Muscle of leg (tissue), 11 donors: ENCODE measurements around the gene KCNG1. TPM values are rescaled to one million over a fixed set of nuclear protein-coding genes. Genes with fewer than 3 reads are reported as not detected.
"Not testable (repeated sequence)": the region's sequence is repeated elsewhere in the genome, so short reads cannot be mapped to it uniquely, and the experiment has no call there.

Experiments used
- DNase-seq: peaks from one replicate; pipeline ENCODE4 v3.0.0; 2013
- H3K27ac ChIP-seq: one replicate; pipeline ENCODE4 v1.5.1; 2013; ENCODE audit warnings: mild to moderate bottlenecking, low read length, control low read depth
- H3K27me3 ChIP-seq: one replicate; pipeline ENCODE4 v1.6.1; 2013; ENCODE audit warnings: low read length; ENCODE audit not compliant: control insufficient read depth, insufficient read depth
- H3K36me3 ChIP-seq: one replicate; pipeline ENCODE4 v1.6.1; 2013; ENCODE audit warnings: low read length; ENCODE audit not compliant: control insufficient read depth, insufficient read depth
- H3K4me1 ChIP-seq: one replicate; pipeline ENCODE4 v1.6.1; 2013; ENCODE audit warnings: low read length; ENCODE audit not compliant: control insufficient read depth, insufficient read depth
- H3K4me3 ChIP-seq: one replicate; pipeline ENCODE4 v1.5.1; 2013; ENCODE audit warnings: low read length, control low read depth
- H3K9me3 ChIP-seq: replicated peaks from 2 replicates; pipeline ENCODE4 v1.6.1; 2013; ENCODE audit warnings: low read depth, low read length; ENCODE audit not compliant: control insufficient read depth
- WGBS: methylation state at CpG from one replicate; pipeline ENCODE4 v1.1.5; 2013; ENCODE audit warnings: missing lambda C conversion rate; ENCODE audit not compliant: insufficient coverage; 5-methylcytosine and 5-hydroxymethylcytosine counted together
- polyA plus RNA-seq, 8 donors: library from polyadenylated mRNA; unstranded; fragments of 120-200 nt; gene quantifications; one replicate each; pipeline versions ENCODE4 v1.2.1 to v1.2.3, GENCODE V29; 2013; ENCODE audit warnings: inconsistent platforms in 1 of 8, low replicate concordance in 1 of 8; ENCODE audit not compliant: insufficient read length in 8 of 8, insufficient read depth in 1 of 8
- total RNA-seq: library from RNA; stranded (reverse); fragments of 120-200 nt; gene quantifications from one replicate; pipeline ENCODE4 v1.2.4, GENCODE V29; 2013

The KCNG1 gene
- total and polyA plus RNA-seq, 9 donors, result 0.27 to 2.2 (median 0.54) TPM

GRCh38 chr20:50987493-50988210 lies 35.3 kb downstream of the KCNG1 start:
- no peak overlapping the region for H3K27ac ChIP-seq
- no peaks in the 10 kb centered on the region for H3K9me3 ChIP-seq
- 14% methylated on average over 8 of the region's 13 CpGs for WGBS
- H3K36me3 ChIP-seq, result no peaks in the 10 kb centered on the region
- H3K27me3 ChIP-seq, result peaks cover 2% of the 10 kb centered on the region
- H3K4me3 ChIP-seq, result no peak overlapping the region
- DNase-seq, result peak; percentile 92
- no peaks in the 10 kb centered on the region for H3K4me1 ChIP-seq

DNA sequence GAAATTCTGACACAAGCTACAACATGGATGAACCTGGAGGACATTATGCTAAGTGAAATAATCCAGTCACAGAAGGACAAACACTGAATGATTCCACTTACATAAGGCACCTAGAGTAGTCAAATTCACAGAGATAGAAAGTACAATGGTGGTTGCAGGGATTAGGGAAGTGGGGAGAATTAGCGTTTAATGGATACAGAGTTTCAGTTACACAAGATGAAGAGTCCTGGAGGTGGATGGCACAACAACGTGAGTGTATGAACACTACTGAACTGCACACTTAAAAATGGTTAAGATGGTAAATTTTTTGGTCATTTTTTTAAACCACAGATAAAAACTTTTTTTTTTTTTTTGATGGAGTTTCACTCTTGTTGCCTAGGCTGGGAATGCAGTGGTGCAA lies 39.6 kb downstream of the KCNG1 start:
- H3K36me3 ChIP-seq, result no peaks in the 10 kb centered on the region
- H3K27ac ChIP-seq, result no peak overlapping the region
- H3K9me3 ChIP-seq, result no peaks in the 10 kb centered on the region
- no peak overlapping the region for H3K4me3 ChIP-seq
- peaks cover 4% of the 10 kb centered on the region for H3K27me3 ChIP-seq
- 80% methylated on average over 2 of the region's 2 CpGs for WGBS
- H3K4me1 ChIP-seq, result peaks cover 4% of the 10 kb centered on the region
- DNase-seq, result no peak

DNA sequence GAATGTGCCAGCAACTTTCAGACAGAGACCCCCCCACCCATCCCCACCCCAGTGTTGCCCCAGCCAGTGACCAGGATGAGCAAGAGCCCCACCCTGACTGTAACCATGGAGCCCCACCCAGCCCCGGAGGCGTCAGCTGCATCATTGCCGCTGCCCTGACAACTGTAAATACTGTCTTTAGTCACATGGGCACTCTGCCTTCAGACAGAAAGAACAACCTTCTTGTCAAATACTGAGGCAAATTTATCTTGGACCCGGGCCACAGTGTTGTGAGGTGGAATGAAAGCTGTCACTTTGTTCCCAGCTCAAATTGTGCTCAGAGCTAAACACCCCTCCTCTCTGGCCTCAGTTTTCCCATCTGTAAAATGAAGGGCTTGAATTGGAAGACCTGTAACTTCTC lies 40.5 kb downstream of the KCNG1 start:
- Histone ChIP-seq H3K27ac (no peak overlapping the region), H3K27me3 (peaks cover 11% of the 10 kb centered on the region), H3K36me3 (no peaks in the 10 kb centered on the region), H3K9me3 (no peaks in the 10 kb centered on the region), H3K4me3 (no peak overlapping the region), H3K4me1 (peaks cover 4% of the 10 kb centered on the region)
- no CpG with 5 or more reads among the region's 4 CpGs for WGBS
- DNase-seq, result peak; percentile 51

- Histone ChIP-seq H3K4me3 (no peak overlapping the region), H3K9me3 (no peaks in the 10 kb centered on the region), H3K4me1 (peaks cover 4% of the 10 kb centered on the region), H3K36me3 (no peaks in the 10 kb centered on the region), H3K27ac (no peak overlapping the region), H3K27me3 (peaks cover 16% of the 10 kb centered on the region)
- 100% methylated on average over 1 of the region's 3 CpGs for WGBS
- no peak for DNase-seq
Measured at GRCh38 chr20:50981714-50982048, 41.2 kb downstream of the KCNG1 start.

GRCh38 chr20:50980851-50981713 lies 41.8 kb downstream of the KCNG1 start:
- DNase-seq, result peak; percentile 63
- Histone ChIP-seq H3K4me3 (no peak overlapping the region), H3K4me1 (peaks cover 4% of the 10 kb centered on the region), H3K9me3 (no peaks in the 10 kb centered on the region), H3K36me3 (no peaks in the 10 kb centered on the region), H3K27me3 (peaks cover 16% of the 10 kb centered on the region), H3K27ac (no peak overlapping the region)
- WGBS, result 46% methylated on average over 21 of the region's 26 CpGs

GRCh38 chr20:50980071-50980681 lies 42.7 kb downstream of the KCNG1 start:
- H3K4me3 ChIP-seq, result no peak overlapping the region
- no peaks in the 10 kb centered on the region for H3K36me3 ChIP-seq
- no peak overlapping the region for H3K27ac ChIP-seq
- no peaks in the 10 kb centered on the region for H3K9me3 ChIP-seq
- peaks cover 4% of the 10 kb centered on the region for H3K4me1 ChIP-seq
- WGBS, result 63% methylated on average over 3 of the region's 8 CpGs
- peak; percentile 36 for DNase-seq
- peaks cover 18% of the 10 kb centered on the region for H3K27me3 ChIP-seq

DNA sequence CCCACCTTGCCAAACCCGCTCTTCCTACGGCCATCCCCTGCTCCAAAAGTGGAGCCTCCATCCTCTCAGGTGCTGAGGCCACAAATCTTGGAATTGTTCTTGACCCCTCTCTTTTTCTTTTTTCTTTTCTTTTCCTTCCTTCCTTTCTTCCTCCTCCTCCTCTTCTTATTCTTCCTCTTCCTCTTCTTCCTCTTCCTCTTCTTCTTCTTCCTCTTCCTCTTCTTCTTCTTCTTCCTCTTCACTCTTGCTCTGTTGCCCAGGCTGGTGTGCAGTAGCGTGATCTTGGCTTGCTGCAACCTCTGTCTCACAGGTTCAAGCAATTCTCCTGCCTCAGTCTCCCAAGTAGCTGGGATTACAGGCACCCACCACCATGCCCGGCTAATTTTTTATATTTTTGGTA lies 44.4 kb downstream of the KCNG1 start:
- H3K36me3 ChIP-seq, H3K27ac ChIP-seq, DNase-seq, H3K9me3 ChIP-seq, H3K4me3 ChIP-seq, H3K4me1 ChIP-seq: not testable (repeated sequence)
- H3K27me3 ChIP-seq, result peaks cover 18% of the 10 kb centered on the region
- 78% methylated on average over 3 of the region's 4 CpGs for WGBS

DNA sequence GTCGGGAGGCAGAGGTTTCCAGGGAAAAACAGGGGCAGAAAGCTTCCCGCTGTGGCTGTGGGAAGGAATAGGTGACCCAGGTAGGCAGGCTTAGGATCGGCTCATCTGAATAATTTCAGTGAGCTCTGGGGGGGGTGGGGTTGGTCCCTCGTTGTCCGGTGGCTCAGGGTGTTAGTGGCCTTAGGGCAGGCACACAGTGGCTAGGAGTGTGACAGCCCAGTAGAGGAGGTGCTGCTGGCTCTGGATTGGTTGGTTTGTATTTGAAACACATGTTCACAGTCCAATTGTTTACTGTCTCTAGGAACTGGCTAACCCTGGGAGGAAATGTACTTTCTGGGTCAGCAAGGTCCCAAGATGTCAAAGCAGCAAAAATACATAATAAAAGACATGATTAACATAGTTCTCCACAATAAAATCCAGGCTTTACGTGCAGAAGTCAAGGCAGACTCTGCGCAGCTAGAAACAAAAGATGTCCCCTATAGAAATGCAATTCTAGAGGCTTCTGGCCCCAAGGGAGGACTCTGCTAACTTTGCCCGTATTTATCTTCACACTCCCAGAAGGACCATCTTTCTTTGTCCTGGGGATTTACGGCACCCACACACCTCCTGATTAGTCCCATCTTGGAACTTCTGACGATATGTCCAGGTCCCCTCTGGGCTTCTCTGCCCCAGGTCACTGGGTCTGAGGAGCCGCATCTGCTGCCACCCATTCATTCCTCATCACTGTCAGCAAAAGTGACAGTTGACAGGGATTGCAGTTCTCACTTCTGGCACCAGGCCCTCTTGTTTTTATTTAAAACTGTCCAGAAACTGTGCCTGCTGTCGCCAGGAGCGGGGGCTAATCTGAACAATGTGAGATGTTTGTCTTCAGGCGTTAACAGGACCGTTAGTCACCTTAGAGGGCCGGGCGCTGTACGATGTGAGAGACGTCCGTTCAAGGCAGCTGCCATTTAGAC lies 45.6 kb downstream of the KCNG1 start:
- Histone ChIP-seq H3K4me3 (no peak overlapping the region), H3K9me3 (no peaks in the 10 kb centered on the region), H3K27ac (no peak overlapping the region), H3K27me3 (peaks cover 18% of the 10 kb centered on the region), H3K36me3 (no peaks in the 10 kb centered on the region), H3K4me1 (peaks cover 4% of the 10 kb centered on the region)
- no peak for DNase-seq
- WGBS, result 35% methylated on average over 20 of the region's 20 CpGs

- Histone ChIP-seq H3K9me3 (no peaks in the 10 kb centered on the region), H3K36me3 (no peaks in the 10 kb centered on the region), H3K27ac (no peak overlapping the region), H3K27me3 (peaks cover 18% of the 10 kb centered on the region), H3K4me1 (no peaks in the 10 kb centered on the region), H3K4me3 (no peak overlapping the region)
- no peak for DNase-seq
- WGBS, result 87% methylated on average over 10 of the region's 10 CpGs
Measured at GRCh38 chr20:50975701-50976330, 47.1 kb downstream of the KCNG1 start.
